Esophagus mucosa (tissue), 1 donor: Measurements from ENCODE around the gene ZNF224. TPM values are rescaled to one million over a fixed set of nuclear protein-coding genes. Genes with fewer than 3 reads are reported as not detected.
"Not testable (repeated sequence)": the region's sequence is repeated elsewhere in the genome, so short reads cannot be mapped to it uniquely, and the experiment has no call there.

Experiments
- ATAC-seq: fragments of 200-7000 bp; cut with Tn5 transposase; one replicate; pipeline ENCODE4 v1.9.1; 2020
- total RNA-seq: library from RNA; stranded (reverse); gene quantifications from one replicate; pipeline ENCODE4 v1.2.4, GENCODE V29; 2023
- donor health status: DM: yes; HTN: yes; CAD: no.

Gene ZNF224
- 6.2 TPM for total RNA-seq

DNA sequence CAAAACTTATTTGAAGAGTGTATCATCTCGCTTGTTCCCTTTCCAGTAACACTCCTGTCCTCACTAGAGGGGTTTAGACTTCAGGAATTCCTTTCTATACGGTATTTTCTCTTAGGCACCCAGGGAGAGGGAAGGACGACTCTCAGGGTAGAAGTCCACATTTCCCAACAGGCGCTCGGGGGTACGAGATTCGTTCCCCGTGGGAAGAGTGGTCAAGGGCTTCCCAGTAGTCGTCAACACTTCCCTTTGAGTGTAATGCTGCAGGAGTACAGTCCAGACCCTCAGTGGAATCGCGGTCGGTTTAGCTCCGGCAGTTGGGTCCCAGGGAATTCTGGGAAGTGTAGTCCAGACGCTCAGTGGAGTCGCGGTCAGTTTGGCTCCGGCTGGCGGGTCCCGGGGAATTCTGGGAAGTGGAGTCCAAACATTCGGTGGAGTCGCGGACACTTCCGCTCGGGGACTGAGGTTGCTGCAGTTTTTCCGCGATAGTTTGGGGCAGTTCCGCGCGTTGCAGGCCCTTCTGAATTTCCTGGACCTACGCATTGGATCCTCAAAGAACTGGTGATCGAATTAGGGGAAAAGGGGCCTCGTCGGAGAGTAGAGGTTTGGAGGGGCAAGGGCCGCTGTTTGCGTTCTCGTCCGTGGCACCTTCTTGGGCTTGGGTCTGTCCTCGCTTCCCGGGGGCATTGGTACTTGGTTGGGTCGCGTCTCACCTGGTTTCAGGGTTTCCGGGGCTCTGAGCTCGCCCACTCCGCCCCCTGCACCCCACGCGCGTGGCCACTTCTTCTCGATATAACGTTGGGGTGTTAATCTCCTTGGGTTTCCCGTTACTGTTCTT is at the start of gene ZNF224:
Gene ZNF224 (plus strand): TSS at position 431 of the 835 bp plus-strand sequence. CDS start 3,513 bp downstream, outside the sequence.
- peak; percentile 96 for ATAC-seq

DNA sequence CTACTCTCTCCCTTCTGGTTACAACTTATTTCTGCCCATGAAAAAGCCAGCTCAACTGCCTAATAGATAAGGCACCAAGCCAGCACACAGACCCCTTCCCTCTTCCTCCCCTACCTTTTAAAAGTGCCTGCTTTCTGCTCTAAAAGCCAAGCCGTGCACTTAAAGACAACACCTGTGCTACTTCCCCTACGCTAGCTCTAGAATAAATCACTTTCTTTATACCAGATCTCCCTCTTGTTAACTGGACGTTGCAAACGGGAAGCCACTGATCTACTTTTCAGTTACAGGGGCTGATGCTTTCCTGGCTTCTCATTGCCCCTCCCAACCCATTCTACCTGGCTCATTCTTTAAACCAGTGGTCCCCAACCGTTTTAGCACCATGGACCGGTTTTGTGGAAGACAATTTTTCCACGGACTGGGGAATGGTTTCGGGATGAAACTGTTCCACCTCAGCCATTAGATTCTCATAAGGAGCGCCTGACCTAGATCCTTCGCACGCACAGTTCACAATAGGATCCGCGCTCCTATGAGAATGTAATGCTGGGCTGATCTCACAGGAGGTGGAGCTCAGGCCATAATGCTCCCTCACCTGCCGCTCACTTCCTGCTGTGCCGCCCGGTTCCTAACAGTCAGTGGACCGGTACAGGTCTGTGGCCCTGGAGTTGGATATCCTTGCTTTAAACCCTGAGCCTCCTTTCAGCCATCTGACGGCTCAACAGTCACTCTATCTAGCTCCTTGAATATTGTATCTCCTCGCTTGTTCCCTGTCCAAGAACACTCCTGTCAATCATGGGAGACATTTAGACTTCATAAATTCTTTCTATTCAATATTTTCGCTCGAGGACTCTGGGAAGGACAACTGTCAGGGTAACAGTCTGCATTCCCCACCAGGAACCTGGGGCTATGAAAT is 43.2 kb upstream of the ZNF224 start:
- peak; percentile 77 for ATAC-seq

GRCh38 chr19:44051650-44052402 is 42.3 kb upstream of the ZNF224 start, which contains the start of gene ZNF223:
ZNF223 (plus strand) TSS chr19:44052036; CDS start chr19:44055177, 3,141 bp downstream.
- ATAC-seq = peak; percentile 99

DNA sequence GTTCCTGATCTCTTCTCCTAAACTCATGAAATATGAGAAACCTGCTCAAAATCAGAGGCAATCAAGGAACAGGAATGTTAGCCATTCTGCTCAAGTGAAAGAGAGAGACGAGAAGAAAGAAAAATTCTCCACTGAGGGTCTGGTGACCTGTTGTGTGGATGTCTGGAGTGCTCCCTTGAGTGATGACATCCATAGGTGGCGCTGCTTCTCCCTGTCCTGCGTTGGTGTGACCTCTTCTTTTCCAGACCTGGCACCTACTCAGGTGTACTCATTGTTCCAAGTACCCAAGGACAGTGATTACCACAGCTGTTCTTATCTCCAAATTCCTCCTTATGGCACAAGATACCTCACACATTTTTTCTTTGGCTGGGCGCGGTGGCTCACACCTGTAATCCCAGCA is 38.3 kb upstream of the ZNF224 start:
- no peak for ATAC-seq

- ATAC-seq = no peak
Observed at GRCh38 chr19:44059229-44059628, 34.9 kb upstream of the ZNF224 start.

DNA sequence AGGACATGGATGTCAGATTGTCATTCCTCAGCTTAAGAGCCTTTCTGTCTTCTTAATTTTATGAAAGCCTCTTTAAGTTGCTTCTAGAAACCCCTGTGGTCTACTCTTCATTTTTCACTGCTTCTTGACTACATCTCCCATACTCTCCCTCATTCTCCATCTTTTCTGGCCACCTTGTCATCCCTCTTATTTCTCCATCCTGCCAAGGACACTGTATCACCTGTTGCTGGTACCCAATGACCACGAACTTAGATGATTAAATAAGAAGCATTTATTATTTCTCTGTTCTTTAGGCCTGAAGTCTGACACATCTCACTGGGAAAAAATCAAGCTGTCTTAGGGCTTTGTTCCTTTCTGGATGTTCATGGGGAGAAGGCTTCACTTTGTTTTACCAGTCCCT is 33.1 kb upstream of the ZNF224 start:
- no peak for ATAC-seq

DNA sequence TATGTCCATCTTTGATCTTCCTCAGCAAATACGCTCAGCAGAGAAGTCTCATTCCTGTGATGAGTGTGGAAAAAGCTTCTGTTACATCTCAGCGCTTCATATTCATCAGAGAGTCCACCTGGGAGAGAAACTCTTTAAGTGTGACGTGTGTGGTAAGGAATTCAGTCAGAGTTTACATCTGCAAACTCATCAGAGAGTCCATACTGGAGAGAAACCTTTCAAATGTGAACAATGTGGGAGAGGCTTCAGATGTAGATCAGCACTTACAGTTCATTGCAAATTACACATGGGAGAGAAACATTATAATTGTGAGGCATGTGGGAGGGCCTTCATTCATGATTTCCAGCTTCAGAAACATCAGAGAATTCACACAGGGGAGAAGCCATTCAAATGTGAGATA is 27.9 kb upstream of the ZNF224 start:
- ATAC-seq = no peak

DNA sequence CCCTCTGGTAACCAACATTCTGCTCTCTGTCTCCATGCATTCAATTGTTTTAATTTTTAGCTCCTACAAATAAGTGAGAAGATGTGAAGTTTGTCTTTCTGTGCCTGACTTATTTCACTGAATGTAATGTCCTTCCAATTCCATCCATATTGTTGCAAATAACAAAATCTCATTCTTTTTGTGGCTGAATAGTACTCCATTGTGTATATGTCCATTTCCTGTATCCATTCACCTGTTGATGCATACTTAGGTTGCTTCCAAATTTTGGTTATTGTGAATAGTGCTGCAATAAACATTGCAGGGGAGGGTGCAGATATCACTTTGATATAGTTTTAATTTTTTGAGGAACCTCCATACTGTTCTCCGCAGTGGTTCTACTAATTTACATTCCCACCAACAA is 24.7 kb upstream of the ZNF224 start:
- no peak for ATAC-seq

DNA sequence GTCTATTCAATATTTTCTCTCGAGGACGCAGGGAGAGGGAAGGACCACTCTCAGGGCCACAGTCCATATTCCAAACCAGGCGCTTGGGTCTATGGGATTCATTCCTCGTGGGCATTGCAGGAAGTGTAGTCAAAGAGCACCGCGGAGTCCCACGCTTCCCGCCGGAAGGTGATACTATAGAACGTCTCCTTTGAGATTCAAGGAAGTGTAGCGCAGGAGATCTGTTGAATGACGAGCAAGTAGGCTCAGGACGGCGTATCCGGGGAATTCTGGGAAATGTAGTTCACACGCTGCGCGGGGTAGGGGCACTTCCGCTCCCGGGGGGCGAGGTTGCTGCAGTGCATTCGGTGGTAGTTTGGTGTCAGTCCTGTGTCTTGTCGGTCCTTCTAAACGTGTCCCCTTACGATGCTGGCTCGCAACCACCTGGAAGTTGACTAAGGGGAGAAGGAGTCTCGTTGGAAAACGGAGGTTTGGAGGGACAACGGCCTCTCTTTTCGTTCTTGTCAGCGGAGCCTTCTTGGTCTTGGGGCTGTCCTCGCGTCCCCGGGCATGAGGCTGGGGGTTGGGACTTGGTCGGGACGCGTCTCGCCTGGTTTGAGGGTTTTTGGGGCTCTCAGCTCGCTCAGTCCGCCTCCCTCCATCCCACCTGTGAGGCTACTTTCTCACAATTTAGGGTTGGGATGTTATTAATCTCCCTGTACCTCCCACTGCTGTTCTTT is 22.2 kb upstream of the ZNF224 start, which contains the start of gene ZNF284:
Gene ZNF284 (plus strand): TSS at position 336 of the 719 bp plus-strand sequence. CDS start 4,231 bp downstream, outside the sequence.
- ATAC-seq = peak; percentile 94

GRCh38 chr19:44072543-44073401 is 21.4 kb upstream of the ZNF224 start:
- ATAC-seq = peak; percentile 59

DNA sequence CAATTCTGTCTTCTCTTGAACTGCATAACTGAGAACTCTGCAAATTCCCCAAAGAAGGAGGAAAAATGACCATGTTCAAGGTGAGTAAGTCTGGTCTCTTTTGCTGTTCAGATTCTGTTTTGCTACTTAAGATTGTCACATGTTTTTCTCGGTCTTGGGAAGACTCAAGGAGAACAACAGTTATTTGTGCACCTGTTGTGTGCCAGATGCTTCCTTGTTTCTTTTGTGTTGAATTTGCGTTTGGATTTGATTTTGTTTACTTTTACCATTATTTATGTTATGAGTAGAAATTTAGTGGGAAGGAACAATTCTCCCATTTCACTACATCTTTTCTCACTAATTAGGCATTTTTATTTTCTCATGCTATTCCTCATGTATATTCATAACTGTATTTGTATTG is 17.8 kb upstream of the ZNF224 start:
- no peak for ATAC-seq

GRCh38 chr19:44092108-44092507 is 2.1 kb upstream of the ZNF224 start:
- no peak for ATAC-seq

DNA sequence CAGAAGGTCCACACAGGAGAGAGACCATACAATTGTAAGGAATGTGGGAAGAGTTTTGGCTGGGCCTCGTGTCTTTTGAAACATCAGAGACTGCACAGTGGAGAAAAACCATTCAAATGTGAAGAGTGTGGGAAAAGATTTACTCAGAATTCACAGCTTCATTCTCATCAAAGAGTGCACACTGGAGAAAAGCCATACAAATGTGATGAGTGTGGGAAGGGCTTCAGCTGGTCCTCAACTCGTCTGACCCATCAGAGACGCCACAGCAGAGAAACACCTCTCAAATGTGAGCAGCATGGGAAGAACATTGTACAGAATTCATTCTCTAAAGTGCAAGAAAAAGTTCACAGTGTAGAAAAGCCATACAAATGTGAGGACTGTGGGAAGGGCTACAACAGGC is 13.6 kb downstream of the ZNF224 start:
- no peak for ATAC-seq

DNA sequence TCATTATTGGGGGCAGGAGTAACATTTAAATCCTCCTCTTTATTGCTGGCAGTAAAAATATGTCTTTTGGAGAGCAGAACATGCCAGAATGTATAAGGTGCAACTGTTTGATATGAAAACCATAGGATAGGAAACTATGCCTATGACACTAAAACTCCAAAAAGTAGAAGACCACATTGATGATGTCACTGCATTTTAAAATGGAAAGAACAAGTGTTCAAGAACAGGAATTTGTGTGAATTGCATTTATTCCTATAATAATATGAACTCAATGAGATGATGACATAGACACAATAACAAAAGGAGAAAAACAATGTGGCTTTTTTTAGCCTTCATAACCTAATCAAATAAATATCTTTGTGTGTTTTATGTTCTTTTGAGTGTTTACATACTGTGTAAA is 15.3 kb downstream of the ZNF224 start:
- no peak for ATAC-seq

- ATAC-seq = no peak
Observed at GRCh38 chr19:44111910-44112463, 17.8 kb downstream of the ZNF224 start.

GRCh38 chr19:44112802-44113137 is 18.6 kb downstream of the ZNF224 start:
- no peak for ATAC-seq

DNA sequence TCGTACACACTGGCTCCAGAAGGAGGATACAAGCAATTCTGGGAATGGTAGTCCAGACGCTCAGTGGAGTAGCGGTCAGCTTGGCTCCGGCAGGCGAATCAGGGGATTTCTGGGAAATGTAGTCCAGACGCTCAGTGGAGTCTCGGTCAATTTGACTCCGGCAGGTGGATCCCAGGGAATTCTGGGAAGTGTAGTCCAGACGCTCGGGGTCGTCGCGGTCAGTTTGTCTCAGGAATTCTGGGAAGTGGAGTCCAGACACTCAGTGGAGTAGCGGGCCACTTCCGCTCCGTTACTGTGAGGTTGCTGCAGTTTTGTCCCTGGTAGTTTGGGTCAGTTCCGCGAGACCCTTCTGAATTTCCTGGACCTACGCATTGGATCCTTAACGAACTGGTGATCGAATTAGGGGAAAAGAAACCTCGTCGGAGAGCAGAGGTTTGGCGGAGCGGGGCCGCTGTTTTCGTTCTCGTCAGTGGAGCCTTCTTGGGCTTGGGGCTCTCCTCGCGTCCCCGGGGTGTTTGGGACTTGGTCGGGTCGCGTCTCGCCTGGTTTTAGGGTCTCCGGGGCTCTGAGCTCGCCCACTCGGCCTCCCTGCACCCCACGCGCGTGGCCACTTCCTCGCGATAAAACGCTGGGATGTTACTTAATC is 19.1 kb downstream of the ZNF224 start, which contains the start of gene ZNF225:
Gene ZNF225 (plus strand): TSS at position 262 of the 646 bp plus-strand sequence. CDS start 2,429 bp downstream, outside the sequence.
- peak; percentile 99 for ATAC-seq

GRCh38 chr19:44113784-44114390 is 19.7 kb downstream of the ZNF224 start:
- ATAC-seq = no peak

GRCh38 chr19:44121162-44121561 is 27.0 kb downstream of the ZNF224 start:
- ATAC-seq = not testable (repeated sequence)
